Activated T-helper 1 cell treated with anti-CD3 and anti-CD28 coated beads, Interleukin-12 subunit alpha, Interleukin-12 subunit beta, Interleukin-2, Interleukin-4 antibody, amounts not matched to agents 30 ng/mL and 10 ng/mL and 1 ng/mL, durations not matched to agents 14 hours and 24 hours and 36 hours (primary cell): ENCODE data around the gene OGDH. TPM values are rescaled to one million over a fixed set of nuclear protein-coding genes. Genes with fewer than 3 reads are reported as not detected.
"Not testable (repeated sequence)": the region's sequence is repeated elsewhere in the genome, so short reads cannot be mapped to it uniquely, and the experiment has no call there.

Experiments used
- DNase-seq: peaks from one replicate; pipeline ENCODE4 v3.0.0; 2021; ENCODE audit warnings: low spot score
- H3K27ac Mint-ChIP-seq: one replicate; pipeline ENCODE4 v1.8.0; 2021; ENCODE audit warnings: mild to moderate bottlenecking, mixed read lengths
- H3K27me3 Mint-ChIP-seq: one replicate; pipeline ENCODE4 v1.8.0; 2022; ENCODE audit warnings: mild to moderate bottlenecking, moderate library complexity, mixed read lengths; ENCODE audit not compliant: insufficient read depth
- H3K36me3 Mint-ChIP-seq: one replicate; pipeline ENCODE4 v1.8.0; 2021; ENCODE audit warnings: low read depth, mixed read lengths
- H3K4me1 Mint-ChIP-seq: one replicate; pipeline ENCODE4 v1.8.0; 2021; ENCODE audit warnings: low read depth, mixed read lengths
- H3K4me3 Mint-ChIP-seq: one replicate; pipeline ENCODE4 v1.8.0; 2021; ENCODE audit warnings: mild to moderate bottlenecking, moderate library complexity, mixed read lengths
- H3K9me3 Mint-ChIP-seq: one replicate; pipeline ENCODE4 v1.8.0; 2021; ENCODE audit warnings: mixed read lengths
- intact Hi-C: fragments of 100-400 bp; cut with micrococcal nuclease; formaldehyde crosslinking; loops from one replicate; pipeline ENCODE4 v1.15.1; 2024
- total RNA-seq: library from RNA; stranded (reverse); gene quantifications from 2 replicates; pipeline ENCODE4 v1.2.3, GENCODE V29; 2022

Gene OGDH
- 101 and 105 TPM in 2 replicates for total RNA-seq

GRCh38 chr7:44606341-44607140 lies at the start of gene OGDH:
OGDH (plus strand) TSS chr7:44606627; CDS start chr7:44624344, 17,717 bp downstream.
- peak; percentile 98 for DNase-seq
- intact Hi-C loops = loop anchor here (1.0 to 2.0 kb wide), 17 partner anchors 11 to 524 kb away; partner anchors contain the start of genes H2AZ2, MYO1G, POLD2 and POLM
- Mint-ChIP-seq H3K27ac (peak within 1 kb of the TSS; percentile 99), H3K36me3 (peaks cover 4% of the 10 kb centered on the region), H3K4me1 (peaks cover 39% of the 10 kb centered on the region), H3K9me3 (no peaks in the 10 kb centered on the region), H3K4me3 (peak within 1 kb of the TSS; percentile 98), H3K27me3 (peaks cover 10% of the 10 kb centered on the region)

- Mint-ChIP-seq H3K9me3 (no peaks in the 10 kb centered on the region), H3K27me3 (peaks cover 4% of the 10 kb centered on the region), H3K27ac (no peak overlapping the region), H3K36me3 (no peaks in the 10 kb centered on the region), H3K4me1 (no peaks in the 10 kb centered on the region), H3K4me3 (no peak overlapping the region)
- DNase-seq = no peak
- intact Hi-C loops = no loop called here
These were observed 48.9 kb upstream of the OGDH start for GRCh38 chr7:44557485-44557884.

DNA sequence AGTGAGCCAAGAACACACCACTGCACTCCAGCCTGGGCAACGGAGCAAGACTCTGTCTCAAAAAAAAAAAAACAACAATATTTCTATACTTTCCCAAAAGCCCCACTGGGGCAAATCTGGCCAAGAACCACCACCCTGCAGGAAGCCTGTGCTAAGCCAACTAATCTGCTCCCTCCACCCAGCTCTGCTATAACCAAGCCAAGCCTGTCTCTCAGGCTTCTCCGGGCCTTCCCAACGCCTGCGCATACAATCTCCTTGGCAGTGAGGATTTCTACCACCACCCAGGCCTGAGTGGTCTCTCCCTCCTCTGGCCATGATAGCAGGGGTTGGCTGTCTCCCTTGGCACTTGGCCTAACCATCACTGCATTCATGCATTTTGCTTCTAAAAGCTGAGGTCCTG lies 46.9 kb upstream of the OGDH start:
- Mint-ChIP-seq H3K27ac (no peak overlapping the region), H3K36me3 (peaks cover 12% of the 10 kb centered on the region), H3K4me3 (no peak overlapping the region), H3K27me3 (peaks cover 2% of the 10 kb centered on the region), H3K9me3 (no peaks in the 10 kb centered on the region), H3K4me1 (no peaks in the 10 kb centered on the region)
- intact Hi-C loops = no loop called here
- no peak for DNase-seq

DNA sequence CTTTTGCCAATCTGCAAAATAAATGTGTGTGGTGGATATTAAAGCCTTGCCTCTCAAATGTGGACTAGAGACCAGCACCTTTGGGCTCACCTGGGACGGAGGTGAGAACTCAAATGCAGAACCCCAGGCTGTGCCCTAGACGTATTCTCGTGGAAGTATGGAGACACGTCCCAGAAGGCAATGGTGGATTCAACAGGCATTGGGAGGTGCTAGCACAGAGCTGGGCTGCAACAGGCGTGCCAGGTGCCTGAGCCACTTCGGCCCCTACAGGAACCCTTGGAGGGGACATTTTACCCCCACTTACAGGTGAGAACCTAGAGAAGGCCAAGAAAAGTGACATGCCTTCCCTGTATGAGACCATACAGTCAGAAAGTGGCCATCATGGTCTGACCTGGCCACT lies 44.9 kb upstream of the OGDH start:
- no peak overlapping the region for H3K27ac Mint-ChIP-seq
- no peaks in the 10 kb centered on the region for H3K27me3 Mint-ChIP-seq
- intact Hi-C loops = no loop called here
- no peaks in the 10 kb centered on the region for H3K4me1 Mint-ChIP-seq
- peaks cover 24% of the 10 kb centered on the region for H3K36me3 Mint-ChIP-seq
- no peak for DNase-seq
- H3K4me3 Mint-ChIP-seq = no peak overlapping the region
- no peaks in the 10 kb centered on the region for H3K9me3 Mint-ChIP-seq

GRCh38 chr7:44561962-44562621 lies 44.3 kb upstream of the OGDH start:
- Mint-ChIP-seq H3K27ac (no peak overlapping the region), H3K27me3 (no peaks in the 10 kb centered on the region), H3K36me3 (peaks cover 29% of the 10 kb centered on the region), H3K4me3 (no peak overlapping the region), H3K4me1 (no peaks in the 10 kb centered on the region), H3K9me3 (no peaks in the 10 kb centered on the region)
- intact Hi-C loops = no loop called here
- DNase-seq = no peak

DNA sequence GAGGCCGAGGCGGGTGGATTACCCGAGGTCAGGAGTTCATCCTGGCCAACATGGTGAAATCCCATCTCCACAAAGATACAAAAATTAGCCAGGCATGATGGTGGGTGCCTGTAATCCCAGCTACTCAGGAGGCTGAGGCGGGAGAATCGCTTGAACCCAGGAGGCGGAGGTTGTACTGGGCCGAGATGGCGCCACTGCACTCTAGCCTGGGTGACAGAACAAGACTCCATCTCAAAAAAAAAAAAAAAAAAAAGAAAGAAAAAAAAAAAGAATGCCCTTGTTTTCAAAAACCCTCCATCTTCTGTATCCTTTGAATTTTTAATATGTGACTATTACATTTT lies 43.8 kb upstream of the OGDH start:
- H3K9me3 Mint-ChIP-seq, intact Hi-C loops: not testable (repeated sequence)

DNA sequence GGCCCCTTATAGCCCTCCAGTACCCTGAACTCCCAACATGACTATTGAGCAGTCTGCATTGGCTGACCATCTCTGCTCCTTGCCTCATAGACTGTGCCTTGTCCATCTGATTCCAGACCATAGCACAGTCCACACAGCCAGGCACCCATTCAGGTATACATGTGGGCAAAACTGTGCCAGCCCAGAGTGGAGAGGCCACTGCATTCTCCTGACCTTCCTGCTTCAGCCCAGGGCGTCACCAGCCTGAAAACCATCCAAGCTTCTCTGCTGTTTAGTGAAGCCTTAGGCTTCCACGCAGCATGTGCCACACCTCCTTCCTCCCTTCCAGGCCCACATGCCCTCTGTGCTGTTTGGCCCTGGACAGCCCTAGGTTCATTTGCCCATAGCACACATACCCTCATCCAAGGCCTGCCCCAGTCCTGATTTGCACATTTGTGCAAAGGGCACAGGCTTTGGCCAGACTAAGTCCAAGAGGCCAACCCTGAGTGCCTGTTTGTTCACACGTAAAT lies 43.2 kb upstream of the OGDH start:
- H3K4me1 Mint-ChIP-seq = no peaks in the 10 kb centered on the region
- no peaks in the 10 kb centered on the region for H3K27me3 Mint-ChIP-seq
- H3K9me3 Mint-ChIP-seq = no peaks in the 10 kb centered on the region
- intact Hi-C loops = no loop called here
- H3K36me3 Mint-ChIP-seq = peaks cover 39% of the 10 kb centered on the region
- no peak for DNase-seq
- H3K4me3 Mint-ChIP-seq = no peak overlapping the region
- no peak overlapping the region for H3K27ac Mint-ChIP-seq

More for the DNA sequence above, 43.8 kb upstream of the OGDH start:
- peaks cover 34% of the 10 kb centered on the region for H3K36me3 Mint-ChIP-seq
- not testable (repeated sequence) for H3K4me1 Mint-ChIP-seq, H3K4me3 Mint-ChIP-seq, DNase-seq, H3K27ac Mint-ChIP-seq, H3K27me3 Mint-ChIP-seq

DNA sequence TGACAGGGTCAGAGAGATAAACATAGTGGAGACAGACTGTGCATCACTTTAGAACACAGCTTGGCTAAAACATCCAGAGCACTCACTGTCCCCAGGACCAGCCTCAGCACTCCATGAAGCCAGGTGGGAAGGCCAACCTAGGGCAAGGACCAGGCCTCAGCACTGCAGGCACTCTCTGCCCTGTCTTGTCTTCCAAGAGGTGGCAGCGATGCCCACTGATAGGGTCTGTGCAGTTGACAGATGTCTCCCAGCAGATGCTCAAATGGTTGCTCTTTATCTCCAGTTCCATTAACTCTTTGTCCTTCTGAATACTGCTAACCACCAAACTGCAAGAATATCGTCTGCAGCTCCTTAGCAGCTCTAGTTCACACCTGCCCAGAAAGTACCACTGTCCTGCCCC lies 41.8 kb upstream of the OGDH start:
- Mint-ChIP-seq H3K4me3 (no peak overlapping the region), H3K36me3 (peaks cover 51% of the 10 kb centered on the region), H3K27ac (no peak overlapping the region), H3K4me1 (no peaks in the 10 kb centered on the region), H3K27me3 (no peaks in the 10 kb centered on the region), H3K9me3 (no peaks in the 10 kb centered on the region)
- no peak for DNase-seq
- intact Hi-C loops = loop anchor here (1.0 to 5.0 kb wide), 2 partner anchors 323 to 542 kb away; no protein-coding TSS in a partner anchor

DNA sequence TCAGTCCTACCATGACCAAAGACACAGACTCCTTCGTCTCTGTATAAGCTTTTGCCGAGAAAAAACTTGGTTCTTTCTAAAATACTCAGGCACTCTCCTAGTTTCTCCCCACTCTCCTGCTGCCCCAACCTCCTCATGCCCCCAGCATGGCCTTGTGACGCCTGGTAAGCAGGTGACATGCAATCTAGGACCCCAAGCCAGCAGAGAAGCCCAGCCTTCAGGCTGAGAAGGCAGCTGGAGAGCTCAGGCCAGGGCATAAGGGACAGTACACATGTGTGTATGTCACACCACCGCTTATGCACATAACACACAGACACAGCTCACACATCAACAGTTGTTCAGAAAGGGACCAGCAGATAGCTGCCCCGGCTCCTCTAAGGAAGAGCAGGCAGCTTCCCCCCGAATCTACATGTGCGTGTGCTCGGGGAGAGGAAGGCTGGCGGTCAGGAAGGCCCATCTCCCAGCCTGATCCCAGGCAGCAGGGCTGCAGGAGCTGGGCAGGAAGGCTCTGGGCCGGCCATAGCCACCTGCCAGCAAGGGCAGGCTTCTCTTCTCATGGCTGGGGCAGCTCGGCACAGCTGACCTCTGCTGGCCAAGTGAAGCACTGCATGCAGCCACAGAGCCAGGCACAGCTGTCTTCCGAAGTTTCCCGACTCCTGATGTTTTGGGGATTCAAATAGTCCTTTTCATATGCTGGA lies 41.2 kb upstream of the OGDH start:
- H3K36me3 Mint-ChIP-seq = peaks cover 55% of the 10 kb centered on the region
- no peaks in the 10 kb centered on the region for H3K4me1 Mint-ChIP-seq
- H3K27me3 Mint-ChIP-seq = no peaks in the 10 kb centered on the region
- H3K4me3 Mint-ChIP-seq = no peak overlapping the region
- DNase-seq = peak; percentile 45
- intact Hi-C loops = loop anchor here (1.0 to 5.0 kb wide), 2 partner anchors 324 to 543 kb away; no protein-coding TSS in a partner anchor
- no peak overlapping the region for H3K27ac Mint-ChIP-seq
- H3K9me3 Mint-ChIP-seq = no peaks in the 10 kb centered on the region

DNA sequence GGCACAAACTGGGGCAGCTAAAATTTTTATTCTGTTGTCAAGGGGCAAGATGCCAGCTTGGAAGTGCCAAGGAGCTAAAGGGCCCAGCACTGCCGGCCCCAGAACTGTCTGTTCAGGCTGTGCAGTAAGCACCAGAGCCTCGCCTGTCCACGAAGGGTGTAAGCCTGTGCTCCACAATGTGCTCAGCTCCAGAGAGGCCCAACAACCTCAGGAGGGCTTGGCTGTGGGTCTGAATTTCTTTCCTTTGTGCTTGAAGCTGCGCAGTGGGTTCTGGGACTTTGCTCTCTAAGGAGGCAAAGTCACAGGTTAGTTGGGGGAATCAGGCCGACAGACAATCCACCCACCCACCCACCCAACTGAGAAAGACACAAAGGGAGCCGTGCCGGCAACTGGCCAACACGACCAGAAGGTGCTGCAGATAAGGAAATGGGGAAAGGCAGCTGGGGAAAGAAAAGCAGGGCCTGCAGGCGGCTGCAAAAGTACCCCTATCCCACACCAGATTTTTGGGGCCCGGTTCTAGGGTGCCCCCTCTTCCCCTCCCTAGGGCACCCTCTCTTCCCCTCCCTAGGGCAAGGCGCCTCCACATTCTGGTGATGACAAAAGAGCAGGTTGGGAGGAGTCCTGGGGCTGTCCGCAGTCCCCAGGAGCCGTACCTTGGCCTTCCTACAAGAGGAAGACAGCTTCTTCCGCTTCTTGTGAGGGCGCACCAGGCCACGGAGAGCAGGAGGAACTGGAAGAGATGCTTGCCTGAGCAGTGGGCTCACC lies 40.5 kb upstream of the OGDH start:
- no peak for DNase-seq
- H3K36me3 Mint-ChIP-seq = peaks cover 60% of the 10 kb centered on the region
- no peaks in the 10 kb centered on the region for H3K27me3 Mint-ChIP-seq
- H3K27ac Mint-ChIP-seq = no peak overlapping the region
- no peak overlapping the region for H3K4me3 Mint-ChIP-seq
- H3K4me1 Mint-ChIP-seq = no peaks in the 10 kb centered on the region
- intact Hi-C loops = loop anchor here (1.0 to 5.0 kb wide), 2 partner anchors 325 to 544 kb away; no protein-coding TSS in a partner anchor
- no peaks in the 10 kb centered on the region for H3K9me3 Mint-ChIP-seq

GRCh38 chr7:44566680-44567079 lies 39.7 kb upstream of the OGDH start:
- H3K4me1 Mint-ChIP-seq = no peaks in the 10 kb centered on the region
- H3K36me3 Mint-ChIP-seq = peaks cover 67% of the 10 kb centered on the region

DNA sequence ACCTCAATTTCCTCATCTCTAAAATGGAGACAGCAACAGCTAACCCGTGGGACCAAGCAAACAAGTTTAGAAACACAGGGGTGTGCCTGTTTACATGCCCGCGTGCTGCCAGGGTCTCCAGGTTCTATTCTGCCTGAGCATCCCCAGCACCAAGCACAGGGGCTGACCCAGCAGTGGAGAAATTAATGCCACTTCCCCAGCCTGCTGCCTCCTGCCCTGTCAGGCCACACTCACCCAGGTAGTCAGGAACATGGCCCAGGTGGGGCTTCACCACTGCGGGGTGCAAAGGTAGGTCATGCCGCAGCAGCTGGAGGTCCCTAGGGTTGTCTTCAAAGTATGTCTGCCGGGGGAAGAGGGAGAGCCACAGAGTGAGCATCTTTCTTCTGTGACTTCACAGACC lies 38.5 kb upstream of the OGDH start:
- H3K36me3 Mint-ChIP-seq = peaks cover 79% of the 10 kb centered on the region

More at GRCh38 chr7:44566680-44567079, 39.7 kb upstream of the OGDH start:
- Mint-ChIP-seq H3K27me3 (no peaks in the 10 kb centered on the region), H3K4me3 (no peak overlapping the region), H3K27ac (no peak overlapping the region), H3K9me3 (no peaks in the 10 kb centered on the region)
- no peak for DNase-seq
- intact Hi-C loops = loop anchor here (5.0 kb wide), 1 partner anchor 544 kb away; no protein-coding TSS in a partner anchor

More for the DNA sequence above, 38.5 kb upstream of the OGDH start:
- Mint-ChIP-seq H3K27ac (no peak overlapping the region), H3K27me3 (no peaks in the 10 kb centered on the region), H3K4me1 (peaks cover 8% of the 10 kb centered on the region), H3K4me3 (no peak overlapping the region), H3K9me3 (no peaks in the 10 kb centered on the region)
- intact Hi-C loops = loop anchor here (5.0 kb wide), 1 partner anchor 546 kb away; no protein-coding TSS in a partner anchor
- no peak for DNase-seq
